PC-3 (cell line): ENCODE data around the gene GLCE. TPM values are rescaled to one million over a fixed set of nuclear protein-coding genes. Genes with fewer than 3 reads are reported as not detected.

Source experiments
- ATAC-seq: fragments of 200-7000 bp; cut with Tn5 transposase; 2 replicates; pipeline ENCODE4 v1.9.1; 2020; ENCODE audit warnings: mild to moderate bottlenecking, moderate library complexity
- BruUV-seq: library from RNA; stranded (reverse); fragments of 400-500 nt; replicated peaks from 2 replicates; lab custom pipeline; 2021; lab: Mats Ljungman, UMichigan
- CTCF ChIA-PET: fragments of 300-600 bp; sonication (Branson Sonifier 250); formaldehyde crosslinking; loops from one replicate; lab custom pipeline; 2022; ENCODE audit warnings: antibody characterized with exemption; lab: Charles Lee
- POLR2A ChIA-PET: fragments of 300-600 bp; sonication (Branson Sonifier 250); formaldehyde crosslinking; loops from one replicate; lab custom pipeline; 2022; ENCODE audit warnings: antibody characterized with exemption; ENCODE audit not compliant: unreplicated experiment; lab: Charles Lee
- DNase-seq: peaks from one replicate; pipeline ENCODE4 v3.0.0-alpha.2; 2015
- H2AFZ ChIP-seq: fragments of 300-600 bp; sonication (generic); 2 replicates; pipeline ENCODE4 v1.6.0; 2016; ENCODE audit warnings: antibody characterized with exemption, low read length
- H3F3A ChIP-seq: fragments of 300-600 bp; sonication (generic); one replicate; pipeline ENCODE4 v1.6.0; 2017; ENCODE audit warnings: antibody characterized with exemption, low read length, control low read depth, mild to moderate bottlenecking; ENCODE audit not compliant: unreplicated experiment
- H3K27ac ChIP-seq: fragments of 300-600 bp; sonication (generic); 2 replicates; pipeline ENCODE4 v1.5.1; 2016; ENCODE audit warnings: mild to moderate bottlenecking, low read length
- H3K27me3 ChIP-seq: fragments of 300-600 bp; sonication (generic); 2 replicates; pipeline ENCODE4 v1.6.1; 2016; ENCODE audit warnings: low read length, mixed read lengths
- H3K36me3 ChIP-seq: fragments of 300-600 bp; sonication (generic); 2 replicates; pipeline ENCODE4 v1.6.1; 2016; ENCODE audit warnings: low read depth, mixed run types, low read length, mixed read lengths
- H3K4me1 ChIP-seq: fragments of 300-600 bp; sonication (generic); 2 replicates; pipeline ENCODE4 v1.5.1; 2016; ENCODE audit warnings: low read length; ENCODE audit not compliant: insufficient read depth
- H3K4me2 ChIP-seq: fragments of 300-600 bp; sonication (generic); 2 replicates; pipeline ENCODE4 v1.6.0; 2016; ENCODE audit warnings: low read length
- H3K4me3 ChIP-seq: fragments of 300-600 bp; sonication (generic); 2 replicates; pipeline ENCODE4 v1.5.1; 2016; ENCODE audit warnings: mild to moderate bottlenecking, low read length, mixed read lengths
- H3K79me2 ChIP-seq: fragments of 300-600 bp; sonication (generic); 2 replicates; pipeline ENCODE4 v1.6.1; 2017; ENCODE audit warnings: low read length, mixed read lengths
- H3K9ac ChIP-seq: fragments of 300-600 bp; sonication (generic); 2 replicates; pipeline ENCODE4 v1.6.0; 2016; ENCODE audit warnings: mild to moderate bottlenecking, low read length
- H3K9me2 ChIP-seq: fragments of 300-600 bp; sonication (generic); replicated peaks from 2 replicates; pipeline ENCODE4 v1.6.1; 2016; ENCODE audit warnings: mixed run types, low read length, mixed read lengths
- H3K9me3 ChIP-seq: fragments of 300-600 bp; sonication (generic); 2 replicates; pipeline ENCODE4 v1.6.1; 2016; ENCODE audit warnings: low read length, mixed read lengths
- H4K20me1 ChIP-seq: fragments of 300-600 bp; sonication (generic); 2 replicates; pipeline ENCODE4 v1.6.1; 2016; ENCODE audit warnings: low read length, mixed read lengths
- CTCF ChIP-seq: fragments of 300-600 bp; sonication (generic); conservative IDR thresholded peaks from 2 replicates; pipeline ENCODE4 v1.5.1; 2017; ENCODE audit warnings: antibody characterized with exemption, low read depth, mild to moderate bottlenecking, low read length
- EZH2 ChIP-seq: fragments of 300-600 bp; sonication (generic); IDR thresholded peaks from one replicate; pipeline ENCODE4 v1.6.1; 2017; ENCODE audit warnings: antibody characterized with exemption, mild to moderate bottlenecking, low read length; ENCODE audit not compliant: unreplicated experiment
- EZH2phosphoT487 ChIP-seq: fragments of 300-600 bp; sonication (generic); IDR thresholded peaks from 2 replicates; pipeline ENCODE4 v1.6.1; 2018; ENCODE audit warnings: mild to moderate bottlenecking, antibody characterized with exemption, low read length, borderline replicate concordance
- intact Hi-C: fragments of 100-400 bp; cut with micrococcal nuclease; formaldehyde crosslinking; loops from 2 replicates; pipeline ENCODE4 v1.9.0; 2023
- total RNA-seq: library from RNA; depleted of rRNA; stranded (reverse); fragments of >200 nt; gene quantifications from 2 replicates; pipeline ENCODE4 v1.2.3, GENCODE V29; 2014

GLCE gene
- total RNA-seq, 1 experiment from 2014 or later, result 15.4 TPM

GRCh38 chr15:69158843-69159240 is 1.6 kb upstream of the GLCE start:
- H3K4me1 ChIP-seq, result peaks cover 31% of the 10 kb centered on the region
- H3K4me2 ChIP-seq, result no peak overlapping the region
- POLR2A ChIA-PET, result no interaction called here
- ATAC-seq (no peak), DNase-seq (no peak)
- no peak overlapping the region for H3K9ac ChIP-seq
- H3K27ac ChIP-seq, result no peak overlapping the region
- TF ChIP-seq EZH2 (no peak), EZH2phosphoT487 (no peak)
- H2AFZ ChIP-seq, result no peak overlapping the region
- H3K9me2 ChIP-seq, result no peaks in the 10 kb centered on the region
- H3K79me2 ChIP-seq, result peaks cover 33% of the 10 kb centered on the region
- H3K4me3 ChIP-seq, result no peak overlapping the region
- intact Hi-C loops, result no loop called here
- no peaks in the 10 kb centered on the region for H3K36me3 ChIP-seq
- H3K9me3 ChIP-seq, result no peaks in the 10 kb centered on the region
- no peaks in the 10 kb centered on the region for H3F3A ChIP-seq
- no TSS peak for BruUV-seq
- H4K20me1 ChIP-seq, result no peaks in the 10 kb centered on the region
- CTCF ChIA-PET, result interaction anchor here (0.6 kb wide), 2 partner anchors 124 to 585 kb away, joined by 3 to 4 read pairs; no protein-coding TSS in a partner anchor
- H3K27me3 ChIP-seq, result no peaks in the 10 kb centered on the region

- H3K9me2 ChIP-seq, result no peaks in the 10 kb centered on the region
- ChIA-PET CTCF (no interaction called here), POLR2A (interaction anchor here (0.7 kb wide), 1 partner anchor 67 kb away, joined by 8 read pairs; no protein-coding TSS in a partner anchor)
- H3K27me3 ChIP-seq, result no peaks in the 10 kb centered on the region
- peaks cover 22% of the 10 kb centered on the region for H3K4me1 ChIP-seq
- TF ChIP-seq EZH2phosphoT487, result no peak
- TF ChIP-seq EZH2, result no peak
- TF ChIP-seq CTCF, result no peak
- TSS peak; percentile 98 for BruUV-seq
- H4K20me1 ChIP-seq, result no peaks in the 10 kb centered on the region
- peak overlapping the region; percentile 74 for H3K4me2 ChIP-seq
- DNase-seq (no peak), ATAC-seq (no peak)
- intact Hi-C loops, result loop anchor here (2.0 kb wide), 2 partner anchors 65 to 99 kb away; no protein-coding TSS in a partner anchor
- H3K9me3 ChIP-seq, result no peaks in the 10 kb centered on the region
- H3K79me2 ChIP-seq, result peaks cover 36% of the 10 kb centered on the region
- H3K4me3 ChIP-seq, result peak overlapping the region; percentile 93
- H3K36me3 ChIP-seq, result no peaks in the 10 kb centered on the region
- H2AFZ ChIP-seq, result peak overlapping the region; percentile 81
- peak overlapping the region; percentile 4; the same call in 1 of the 2 replicates for H3K27ac ChIP-seq
- H3F3A ChIP-seq, result no peaks in the 10 kb centered on the region
- peak overlapping the region; percentile 42; the same call in 1 of the 2 replicates for H3K9ac ChIP-seq
Observed at GRCh38 chr15:69159805-69160140, 662 bp upstream of the GLCE start.

- DNase-seq (peak; percentile 13), ATAC-seq (peak; percentile 3; the same call in 1 of the 2 replicates)
- Histone ChIP-seq H2AFZ (peak overlapping the region; percentile 79), H3K9me2 (no peaks in the 10 kb centered on the region), H3F3A (no peaks in the 10 kb centered on the region), H3K79me2 (peaks cover 45% of the 10 kb centered on the region), H3K4me1 (peaks cover 24% of the 10 kb centered on the region), H3K27me3 (no peaks in the 10 kb centered on the region), H3K27ac (no peak overlapping the region), H3K4me3 (peak overlapping the region; percentile 93), H3K9me3 (no peaks in the 10 kb centered on the region), H3K4me2 (peak overlapping the region; percentile 97), H3K9ac (peak overlapping the region; percentile 93), H4K20me1 (no peaks in the 10 kb centered on the region), H3K36me3 (no peaks in the 10 kb centered on the region)
- intact Hi-C loops, result loop anchor here (2.0 kb wide), 2 partner anchors 64 to 100 kb away; no protein-coding TSS in a partner anchor
- CTCF ChIA-PET, result interaction anchor here (1.2 kb wide), 1 partner anchor 127 kb away, joined by 3 read pairs; no protein-coding TSS in a partner anchor
- POLR2A ChIA-PET, result no interaction called here
- BruUV-seq, result no TSS peak
- TF ChIP-seq EZH2phosphoT487, result no peak
- TF ChIP-seq CTCF, result peak; percentile 48
Observed at GRCh38 chr15:69161079-69161877, 843 bp downstream of the GLCE start.
